Measurements from ENCODE around the gene SUMO3. TPM values are rescaled to one million over a fixed set of nuclear protein-coding genes. Genes with fewer than 3 reads are reported as not detected.

SUMO3 gene
- total RNA-seq, 1 donor from 2014 or later = 46.3 TPM

GRCh38 chr21:44778094-44778493 lies 39.8 kb downstream of the SUMO3 start:
- DNase-seq = no peak

DNA sequence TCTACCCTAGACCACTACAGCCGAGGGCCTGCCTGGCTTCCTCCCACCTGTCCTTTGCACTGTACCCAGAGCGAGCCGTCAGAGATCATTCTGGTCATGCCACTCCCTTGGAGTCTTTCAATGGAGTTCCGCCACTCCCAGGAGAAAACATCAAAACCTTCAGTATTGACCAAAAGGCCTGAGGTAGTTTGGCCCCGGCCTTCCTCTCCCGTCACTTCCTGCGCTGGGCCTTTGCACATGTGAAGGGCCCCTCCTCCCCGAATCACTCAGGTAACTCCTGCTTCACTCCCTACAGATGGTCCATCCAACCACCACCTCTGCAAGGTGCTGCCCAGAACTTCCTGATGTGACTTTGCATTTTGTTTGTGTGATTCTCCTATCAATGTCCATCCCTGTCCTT lies 42.9 kb downstream of the SUMO3 start:
- DNase-seq = no peak

GRCh38 chr21:44773291-44773932 lies 44.5 kb downstream of the SUMO3 start:
- DNase-seq = no peak

DNA sequence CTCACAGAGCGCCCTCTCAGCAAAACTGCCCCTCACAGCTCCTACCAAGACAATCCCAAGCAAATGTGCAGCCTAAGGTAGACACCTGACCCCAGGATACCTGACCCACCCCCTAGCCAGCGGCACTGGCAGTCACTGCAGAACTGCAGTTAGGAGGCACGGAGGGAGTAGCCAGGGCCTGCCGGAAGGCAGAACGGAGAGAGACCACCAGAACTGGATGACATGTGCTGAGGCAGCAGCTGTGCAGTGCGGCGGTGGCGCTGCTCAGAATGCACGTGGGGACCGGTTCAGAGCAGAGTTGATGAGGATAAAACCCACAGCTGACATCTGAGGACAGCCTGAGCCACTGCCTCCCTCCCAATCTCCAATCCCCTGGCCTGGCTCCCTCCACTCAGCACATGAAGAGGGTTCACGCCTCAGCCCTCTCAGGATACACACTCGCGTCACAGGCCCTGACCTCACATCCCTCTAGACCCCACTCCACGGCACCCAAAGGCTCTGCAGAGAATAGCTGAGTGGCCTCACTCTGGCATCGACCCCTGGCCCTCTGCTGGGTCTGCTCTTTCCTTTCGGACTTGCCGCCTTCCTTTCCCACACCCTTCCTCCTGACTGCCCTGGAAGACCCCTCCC lies 45.9 kb downstream of the SUMO3 start:
- no peak for DNase-seq

GRCh38 chr21:44767834-44768831 lies 49.7 kb downstream of the SUMO3 start:
- no peak for DNase-seq

DNA sequence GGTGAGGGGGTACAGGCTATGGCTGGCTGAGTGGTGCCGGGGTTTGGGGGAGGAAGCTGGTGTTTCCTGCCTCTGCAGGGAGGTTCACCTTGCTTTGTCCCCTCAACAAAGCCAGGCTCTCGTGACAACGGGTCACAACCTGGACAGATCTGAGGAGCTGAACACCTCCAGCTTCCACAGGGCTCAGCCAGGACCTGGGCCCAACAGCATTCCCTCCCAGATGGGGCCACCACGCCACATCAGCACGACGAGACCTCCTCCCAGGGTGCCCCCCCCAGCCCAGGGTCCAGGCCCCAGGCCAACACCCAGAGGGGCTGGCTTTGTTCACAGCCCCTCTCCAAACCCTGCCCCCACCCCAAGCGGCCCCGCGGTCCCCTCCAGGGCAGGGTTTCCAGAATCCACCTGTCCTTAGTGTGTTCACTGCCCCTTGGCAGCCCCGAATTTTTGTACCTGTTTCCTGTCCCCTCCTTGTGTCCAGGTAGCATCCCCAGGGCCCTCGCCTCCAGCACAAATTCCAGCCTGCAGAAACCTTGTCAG lies 51.0 kb downstream of the SUMO3 start:
- no peak for DNase-seq

- no peak for DNase-seq
These were observed 51.6 kb downstream of the SUMO3 start for GRCh38 chr21:44766014-44766817.

GRCh38 chr21:44765231-44766013 lies 52.4 kb downstream of the SUMO3 start:
- DNase-seq = no peak

- DNase-seq = no peak
These were observed 53.3 kb downstream of the SUMO3 start for GRCh38 chr21:44764319-44765230.

DNA sequence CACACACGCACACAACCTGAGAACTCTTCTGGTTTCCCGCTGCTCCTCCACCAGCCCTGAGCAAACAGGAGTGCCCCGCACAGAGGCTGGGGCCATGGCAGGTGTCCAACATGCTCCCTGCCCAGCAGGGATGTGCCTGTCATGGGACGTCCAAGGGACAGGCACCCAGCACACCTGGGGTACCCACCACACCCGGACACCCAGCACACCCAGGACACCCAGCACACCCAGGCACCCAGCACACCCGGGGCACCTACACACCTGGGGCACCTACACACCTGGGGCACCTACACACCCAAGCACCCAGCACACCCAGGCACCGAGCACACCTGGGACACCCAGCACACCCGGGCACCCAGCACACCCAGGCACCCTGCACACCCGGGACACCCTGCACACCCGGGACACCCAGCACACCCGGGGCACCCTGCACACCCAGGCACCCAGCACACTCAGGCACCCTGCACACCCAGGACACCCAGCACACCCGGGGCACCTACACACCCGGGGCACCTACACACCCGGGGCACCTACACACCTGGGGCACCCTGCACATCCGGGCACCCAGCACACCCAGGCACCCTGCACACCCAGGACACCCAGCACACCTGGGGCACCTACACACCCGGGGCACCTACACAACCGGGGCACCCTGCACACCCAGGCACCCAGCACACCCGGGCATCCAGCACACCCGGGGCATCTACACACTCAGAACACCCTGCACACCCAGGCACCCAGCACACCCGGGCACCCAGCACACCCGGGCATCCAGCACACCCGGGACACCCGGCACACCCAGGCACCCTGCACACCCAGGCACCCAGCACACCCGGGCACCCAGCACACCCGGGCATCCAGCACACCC lies 54.2 kb downstream of the SUMO3 start:
- DNase-seq = no peak

GRCh38 chr21:44763050-44763378 lies 54.8 kb downstream of the SUMO3 start:
- no peak for DNase-seq

GRCh38 chr21:44762221-44763049 lies 55.4 kb downstream of the SUMO3 start:
- no peak for DNase-seq

GRCh38 chr21:44761747-44762208 lies 56.1 kb downstream of the SUMO3 start:
- DNase-seq = no peak

DNA sequence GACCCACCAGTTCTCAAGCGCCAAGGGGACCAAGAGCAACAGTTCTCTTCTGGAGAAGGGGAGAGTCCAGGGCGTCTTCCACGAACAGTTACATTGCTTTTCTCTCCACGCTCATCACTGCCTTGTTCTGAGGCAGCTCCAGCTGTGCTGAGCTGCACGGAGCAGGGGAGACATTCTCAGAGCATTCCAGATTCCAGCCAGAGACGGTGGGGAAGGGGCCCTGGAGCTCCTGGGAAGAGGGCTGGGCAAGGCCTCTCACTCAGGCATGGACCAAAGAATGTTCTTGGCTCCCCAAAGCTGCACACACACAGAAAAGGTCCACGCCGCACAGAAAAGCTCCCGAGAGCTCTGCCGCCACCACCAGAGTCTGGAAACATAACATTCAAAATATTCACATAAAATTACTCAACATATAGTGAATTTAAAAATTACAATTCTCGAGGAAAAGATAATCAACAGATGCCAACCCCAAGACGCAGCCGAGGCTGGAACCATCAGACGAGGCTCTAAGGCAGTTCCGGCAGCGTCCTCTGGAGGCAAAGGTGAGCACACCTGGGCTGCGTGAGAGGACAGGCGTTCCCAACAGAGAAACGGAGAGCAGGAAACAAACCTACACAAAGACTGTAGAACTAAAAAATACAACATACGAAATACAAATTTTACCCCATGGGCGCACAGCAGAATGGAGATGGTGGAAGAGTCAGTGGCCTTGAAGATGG lies 56.7 kb downstream of the SUMO3 start:
- no peak for DNase-seq

DNA sequence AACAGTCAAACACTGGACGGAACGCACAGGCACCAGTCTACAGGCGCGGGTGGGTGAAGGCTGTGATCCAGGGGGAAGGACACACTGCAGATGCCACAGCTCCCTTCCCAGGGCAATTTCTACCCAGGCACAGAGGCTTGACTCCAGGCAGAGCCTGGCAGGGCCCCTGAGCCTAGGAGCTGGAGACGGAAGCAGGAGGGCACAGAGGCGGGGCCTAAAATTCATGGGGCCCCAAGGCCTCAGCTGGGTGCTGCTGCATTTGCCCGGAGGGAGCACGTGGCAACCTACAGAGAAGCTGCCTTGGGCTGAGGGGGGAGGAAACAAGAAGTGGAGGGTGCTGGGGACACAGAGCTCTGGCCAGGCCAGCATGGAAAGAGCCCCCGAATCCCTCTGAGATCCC lies 57.5 kb downstream of the SUMO3 start:
- no peak for DNase-seq

DNA sequence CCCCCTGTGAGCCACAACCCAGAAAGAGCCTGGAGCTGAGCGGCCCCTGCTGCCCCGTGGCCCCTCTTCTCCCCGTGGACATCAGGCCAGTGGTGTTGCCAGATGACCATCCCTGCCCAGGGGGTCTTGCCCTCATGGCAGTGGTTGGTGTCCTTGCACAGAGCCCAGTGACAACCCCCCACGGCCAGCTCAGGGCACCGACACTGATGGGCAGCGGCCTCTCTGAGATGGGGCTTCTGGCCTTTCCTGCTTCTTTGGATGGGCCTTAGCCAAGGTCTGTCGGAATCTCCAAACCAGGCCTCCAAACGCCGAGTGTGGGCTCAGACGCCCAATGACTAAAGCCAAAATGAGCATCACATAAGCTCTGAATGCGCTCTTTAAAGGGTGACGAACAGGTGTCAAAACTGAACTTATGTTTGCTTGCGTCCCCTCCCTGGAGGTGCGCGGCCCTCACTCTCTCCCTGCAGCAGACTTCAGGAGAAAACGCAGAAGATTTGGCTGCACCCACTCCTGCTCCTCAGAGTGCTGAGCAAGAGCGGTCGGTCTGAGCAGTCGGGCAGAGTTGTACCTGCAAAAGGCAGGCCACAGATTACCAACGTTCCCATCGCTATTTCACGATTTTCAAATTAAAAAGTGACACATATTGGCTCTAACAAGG lies 58.1 kb downstream of the SUMO3 start:
- no peak for DNase-seq

Data from occipital lobe (tissue), 2 donors.